Measurements from ENCODE around the gene XRRA1.

XRRA1 gene

GRCh38 chr11:74791333-74792100, 157.4 kb downstream of the XRRA1 start:
- Histone ChIP-seq H3K4me3 (ENCODE audit: low read depth in 1 of 2, low read length in 2 of 2) (no peak overlapping the region), H2AFZ (ENCODE audit: low read depth, low read length) (no peak overlapping the region), H3K9me3 (ENCODE audit: insufficient read depth, low read length, severe bottlenecking) (peaks cover 14% of the 10 kb centered on the region), H3K27me3 (ENCODE audit: insufficient read depth, low read length, poor library complexity) (no peaks in the 10 kb centered on the region), H3K4me1 (ENCODE audit: insufficient read depth, low read length) (no peaks in the 10 kb centered on the region), H3K36me3 (ENCODE audit: insufficient read depth, low read length) (peaks cover 88% of the 10 kb centered on the region), H4K20me1 (ENCODE audit: insufficient read depth, low read length) (no peaks in the 10 kb centered on the region), H3K27ac (ENCODE audit: low read length) (no peak overlapping the region), H3K4me2 (ENCODE audit: insufficient read depth, low read length) (no peak overlapping the region), H3K9ac (ENCODE audit: low read depth, low read length) (no peak overlapping the region), H3K79me2 (ENCODE audit: insufficient read depth, low read length) (peaks cover 21% of the 10 kb centered on the region)
- TF ChIP-seq CTCF (IDR thresholded peaks at IDR 0.05; ENCODE audit: borderline replicate concordance, extremely low read depth, low read length, poor library complexity, severe bottlenecking), result no peak
- no peak for TF ChIP-seq EZH2 (IDR thresholded peaks at IDR 0.05; ENCODE audit: borderline replicate concordance, low read depth, low read length, severe bottlenecking)
- no peak for DNase-seq
- no peak for ATAC-seq (ENCODE audit: insufficient read depth, low read depth)
